Adrenal gland (tissue), 12 donors: ENCODE measurements around the gene BIRC7. TPM values are rescaled to one million over a fixed set of nuclear protein-coding genes. Genes with fewer than 3 reads are reported as not detected.

Source experiments
- DNase-seq, 7 donors: peaks; one replicate each; pipeline ENCODE4 v3.0.0-alpha.2; 2019 to 2020
- H3K27ac ChIP-seq, 5 donors: fragments of 200-600 bp; sonication (generic) in 4 of 5; 1 replicate in 3 of 5; 2 replicates in 2 of 5; pipeline versions ENCODE4 v1.5.1 to v1.8.0; 2016 to 2020; ENCODE audit warnings: mild to moderate bottlenecking in 1 of 5
- H3K27me3 ChIP-seq: fragments of 200-600 bp; 2 replicates; pipeline ENCODE4 v1.8.0; 2021
- H3K36me3 ChIP-seq, 2 donors: fragments of 200-600 bp; replicated peaks in 1 of 2; 1 replicate in 1 of 2; 2 replicates in 1 of 2; pipeline versions ENCODE4 v1.5.1 to v1.8.0; 2018 to 2022
- H3K4me1 ChIP-seq, 2 donors: fragments of 200-600 bp; replicated peaks in 1 of 2; 1 replicate in 1 of 2; 2 replicates in 1 of 2; pipeline versions ENCODE4 v1.5.1 to v1.8.0; 2018 to 2021
- H3K4me3 ChIP-seq, 4 donors: fragments of 200-600 bp; sonication (generic) in 3 of 4; one replicate each; pipeline ENCODE4 v1.5.1; 2016 to 2018
- H3K9me3 ChIP-seq, 3 donors: fragments of 200-600 bp; sonication (generic) in 1 of 3; replicated peaks in 1 of 3; 1 replicate in 2 of 3; 2 replicates in 1 of 3; pipeline versions ENCODE4 v1.5.1 to v1.8.0; 2016 to 2021
- POLR2A ChIP-seq, 2 donors: fragments of 450-650 bp; IDR thresholded peaks; one replicate each; pipeline ENCODE4 v1.6.1; 2017; ENCODE audit warnings: antibody characterized with exemption in 2 of 2, mild to moderate bottlenecking in 2 of 2, moderate library complexity in 1 of 2
- WGBS, 4 donors: extraction: QIAGEN DNeasy Blood & Tissue Kit in 2 of 4; methylation state at CpG; one replicate each; pipeline versions ENCODE4 v1.1.5 to v1.1.7; 2013 to 2017; 5-methylcytosine and 5-hydroxymethylcytosine counted together
- intact Hi-C, 2 donors: fragments of 100-400 bp; cut with DNase I; formaldehyde crosslinking; loops; one replicate each; pipeline versions ENCODE4 v1.14.1 to v1.15.0; 2022 to 2023
- polyA plus RNA-seq, 3 donors: library from polyadenylated mRNA; stranded (reverse); fragments of 200-250 nt in 2 of 3; fragments of 350-450 nt in 1 of 3; fragmentation: Illumina TruSeq in 1 of 3; extraction: RNeasy Lipid Tissue Mini Kit (QIAGEN cat#74804) in 1 of 3; gene quantifications; one replicate each; pipeline ENCODE4 v1.2.3, GENCODE V29; 2013 to 2014
- total RNA-seq, 9 donors: library from RNA; depleted of rRNA in 4 of 9; stranded (reverse); fragments of >200 nt in 4 of 9; fragments of 120-200 nt in 1 of 9; fragmentation: NEBNext Ultra II Directional in 1 of 9; extraction: Animal tissue kit (Norgen Biotek cat#: 25700) in 1 of 9; gene quantifications; one replicate each; pipeline versions ENCODE4 v1.1.0 to v1.2.4, GENCODE V29; 2013 to 2023
- TF ChIP-seq, protein P1 (sequence below), 6 experiments: fragments of 450-650 bp in 4 of 6; fragments of 200-600 bp in 2 of 6; sonication (generic) in 1 of 6; IDR thresholded peaks; 1 replicate in 5 of 6; 2 replicates in 1 of 6; pipeline versions ENCODE4 v1.5.1 to v1.8.0; 2016 to 2021; ENCODE audit warnings: antibody characterized with exemption in 6 of 6, mild to moderate bottlenecking in 2 of 6, moderate library complexity in 1 of 6
- donor health status: healthy with polysubstance abuse.
- donor health status: Bipolar disorder and iron deficiency.
- donor health status: DM: yes; HTN: yes; CAD: no.
- donor health status: DM: no; HTN: no; CAD: no.
- donor health status: DM: no; HTN: no; CAD: no.
- donor health status: DM: yes; HTN: yes; CAD: no.

Gene BIRC7
- total and polyA plus RNA-seq, 12 donors: 0.28 to 117 (median 1.1) TPM; not detected in 5

DNA sequence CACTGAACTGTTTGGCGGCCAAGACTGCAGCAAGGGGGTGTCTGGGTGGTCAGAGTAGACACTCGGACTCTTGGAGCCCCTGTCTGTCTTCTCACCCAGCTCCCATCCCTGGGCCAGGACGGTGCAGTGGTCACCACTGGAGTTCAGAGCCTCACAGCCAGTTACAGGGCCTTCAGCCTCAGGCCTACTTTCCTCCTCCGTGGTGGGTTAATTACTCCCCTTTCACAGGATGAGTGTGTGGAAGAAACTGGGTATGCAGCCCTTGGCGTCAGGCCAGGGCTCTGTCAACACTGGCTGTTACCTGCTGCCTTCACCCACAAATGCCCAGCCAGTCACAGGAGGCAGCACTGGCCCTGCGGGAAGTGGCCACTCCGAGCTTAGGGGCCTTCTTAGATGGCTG is 18.0 kb upstream of the BIRC7 start:
- no peak overlapping the region for H3K27ac ChIP-seq
- intact Hi-C loops: no loop called here
- H3K36me3 ChIP-seq: peaks cover 0 to 17% of the 10 kb centered on the region in 2 donors
- WGBS, 4 donors: 78 to 80% (median 79%) methylated on average over 4 to 7 of the region's 7 CpGs
- no peak overlapping the region for H3K4me3 ChIP-seq
- DNase-seq: no peak
- no peaks in the 10 kb centered on the region for H3K27me3 ChIP-seq
- H3K4me1 ChIP-seq: peaks cover 6 to 12% of the 10 kb centered on the region in 2 donors
- TF ChIP-seq POLR2A (IDR thresholded peaks at IDR 0.05): no peak
- TF ChIP-seq, protein P1, sequence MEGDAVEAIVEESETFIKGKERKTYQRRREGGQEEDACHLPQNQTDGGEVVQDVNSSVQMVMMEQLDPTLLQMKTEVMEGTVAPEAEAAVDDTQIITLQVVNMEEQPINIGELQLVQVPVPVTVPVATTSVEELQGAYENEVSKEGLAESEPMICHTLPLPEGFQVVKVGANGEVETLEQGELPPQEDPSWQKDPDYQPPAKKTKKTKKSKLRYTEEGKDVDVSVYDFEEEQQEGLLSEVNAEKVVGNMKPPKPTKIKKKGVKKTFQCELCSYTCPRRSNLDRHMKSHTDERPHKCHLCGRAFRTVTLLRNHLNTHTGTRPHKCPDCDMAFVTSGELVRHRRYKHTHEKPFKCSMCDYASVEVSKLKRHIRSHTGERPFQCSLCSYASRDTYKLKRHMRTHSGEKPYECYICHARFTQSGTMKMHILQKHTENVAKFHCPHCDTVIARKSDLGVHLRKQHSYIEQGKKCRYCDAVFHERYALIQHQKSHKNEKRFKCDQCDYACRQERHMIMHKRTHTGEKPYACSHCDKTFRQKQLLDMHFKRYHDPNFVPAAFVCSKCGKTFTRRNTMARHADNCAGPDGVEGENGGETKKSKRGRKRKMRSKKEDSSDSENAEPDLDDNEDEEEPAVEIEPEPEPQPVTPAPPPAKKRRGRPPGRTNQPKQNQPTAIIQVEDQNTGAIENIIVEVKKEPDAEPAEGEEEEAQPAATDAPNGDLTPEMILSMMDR (IDR thresholded peaks at IDR 0.05): no peak
- no peaks in the 10 kb centered on the region for H3K9me3 ChIP-seq

DNA sequence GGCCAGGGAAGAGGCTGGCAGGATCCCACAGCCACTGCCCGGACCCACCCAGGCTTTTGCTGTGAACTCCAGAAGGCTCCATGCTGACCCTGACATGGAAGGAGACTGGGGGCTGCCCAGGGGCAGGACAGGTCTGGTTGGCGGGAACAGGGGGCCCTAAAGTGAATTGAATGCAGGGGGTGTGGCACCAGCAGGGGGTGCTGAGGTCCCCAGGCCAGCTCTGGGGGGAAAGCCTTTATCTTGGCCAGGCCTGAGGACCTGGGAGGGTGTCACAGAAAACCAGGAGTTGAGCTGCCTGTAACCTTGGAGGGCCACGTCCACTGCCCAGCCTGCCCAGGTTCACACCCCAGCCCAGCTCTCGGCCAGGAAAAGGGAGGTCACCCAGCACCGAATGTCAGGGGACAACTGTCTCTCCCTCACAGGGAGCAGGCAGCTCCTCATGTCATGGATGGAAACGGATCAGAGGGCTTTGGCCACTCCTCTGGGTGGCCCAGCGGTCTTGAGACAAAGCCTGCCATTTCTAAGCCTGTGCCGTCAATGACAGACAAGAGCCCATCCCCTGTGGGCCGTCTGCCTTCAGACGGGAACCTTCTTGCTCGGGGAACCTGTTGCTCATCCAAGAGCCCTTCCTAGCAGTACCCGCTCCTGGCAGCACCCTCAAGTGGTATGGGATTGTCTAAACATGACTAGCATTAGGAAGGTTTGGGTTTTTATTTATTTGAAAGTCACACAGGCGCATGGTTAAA is 16.8 kb upstream of the BIRC7 start:
- no peak for DNase-seq
- TF ChIP-seq POLR2A (IDR thresholded peaks at IDR 0.05): no peak
- TF ChIP-seq, protein P1 (IDR thresholded peaks at IDR 0.05): no peak
- intact Hi-C loops: no loop called here
- H3K4me3 ChIP-seq: no peak overlapping the region
- WGBS, 4 donors: 58 to 80% (median 64%) methylated on average over 9 to 13 of the region's 13 CpGs
- H3K27ac ChIP-seq: no peak overlapping the region
- no peaks in the 10 kb centered on the region for H3K27me3 ChIP-seq
- H3K9me3 ChIP-seq: no peaks in the 10 kb centered on the region
- H3K36me3 ChIP-seq: peaks cover 0 to 5% of the 10 kb centered on the region in 2 donors
- peaks cover 6 to 12% of the 10 kb centered on the region in 2 donors for H3K4me1 ChIP-seq

DNA sequence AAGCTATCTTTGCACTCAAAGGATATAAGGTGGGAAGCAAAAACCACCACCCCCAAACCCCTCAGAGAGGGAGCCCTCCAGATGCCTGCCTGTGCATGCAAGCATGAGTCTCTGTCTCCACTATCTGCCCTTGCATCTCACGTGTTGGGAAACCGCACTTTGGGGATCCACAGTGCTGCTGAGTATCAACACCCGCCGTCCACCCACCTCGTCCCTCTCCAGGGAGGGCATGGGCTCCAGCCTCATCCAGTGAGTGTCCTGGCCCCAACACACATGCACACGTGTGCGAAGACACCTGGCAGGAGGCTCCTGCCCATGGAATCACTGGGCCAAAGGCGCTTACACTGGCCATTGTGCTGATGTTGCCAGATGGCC is 16.3 kb upstream of the BIRC7 start:
- 64 to 80% (median 71%) methylated on average over 2 to 8 of the region's 8 CpGs for WGBS, 4 donors
- peaks cover 6 to 8% of the 10 kb centered on the region in 2 donors for H3K4me1 ChIP-seq
- H3K27me3 ChIP-seq: no peaks in the 10 kb centered on the region
- no peaks in the 10 kb centered on the region for H3K36me3 ChIP-seq
- TF ChIP-seq, protein P1 (IDR thresholded peaks at IDR 0.05): no peak
- TF ChIP-seq POLR2A (IDR thresholded peaks at IDR 0.05): no peak
- no peaks in the 10 kb centered on the region for H3K9me3 ChIP-seq
- no peak for DNase-seq
- intact Hi-C loops: no loop called here
- no peak overlapping the region for H3K27ac ChIP-seq
- H3K4me3 ChIP-seq: no peak overlapping the region

DNA sequence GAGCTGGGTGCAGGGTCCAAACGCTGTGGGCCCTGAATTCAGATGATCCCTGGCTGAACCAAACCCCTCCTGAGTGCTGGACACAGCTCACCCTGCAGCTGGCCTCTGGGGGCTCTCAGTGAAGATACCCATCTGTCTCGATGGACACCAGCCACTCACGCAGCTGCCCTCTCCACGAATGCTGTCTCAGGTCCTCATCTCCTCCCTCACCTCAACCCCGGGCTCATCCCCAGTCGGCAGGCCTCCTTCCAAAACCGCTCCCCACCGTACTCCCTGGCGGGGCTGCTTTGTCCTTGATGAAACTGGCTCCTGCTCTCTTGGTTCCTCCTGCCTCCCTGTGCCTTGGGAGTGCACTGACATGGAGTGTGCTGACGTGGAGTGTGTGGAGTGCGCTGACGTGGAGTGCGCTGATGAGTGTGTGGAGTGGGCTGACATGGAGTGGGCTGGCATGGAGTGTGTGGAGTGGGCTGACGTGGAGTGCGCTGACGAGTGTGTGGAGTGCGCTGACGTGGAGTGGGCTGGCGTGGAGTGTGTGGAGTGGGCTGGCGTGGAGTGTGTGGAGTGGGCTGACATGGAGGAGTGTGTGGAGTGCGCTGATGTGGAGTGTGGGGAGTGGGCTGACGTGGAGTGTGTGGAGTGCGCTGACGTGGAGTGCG is 15.7 kb upstream of the BIRC7 start:
- Histone ChIP-seq H3K27ac (no peak overlapping the region), H3K4me1 (peaks cover 2 to 8% of the 10 kb centered on the region in 2 donors), H3K4me3 (no peak overlapping the region), H3K9me3 (no peaks in the 10 kb centered on the region), H3K27me3 (no peaks in the 10 kb centered on the region), H3K36me3 (no peaks in the 10 kb centered on the region)
- DNase-seq: no peak
- 65 to 75% (median 67%) methylated on average over 24 to 25 of the region's 25 CpGs for WGBS, 4 donors
- TF ChIP-seq, protein P1 (IDR thresholded peaks at IDR 0.05): no peak
- no peak for TF ChIP-seq POLR2A (IDR thresholded peaks at IDR 0.05)
- intact Hi-C loops: no loop called here
